ENCODE results near the gene SCNN1G.
"Not testable (repeated sequence)": the region's sequence is repeated elsewhere in the genome, so short reads cannot be mapped to it uniquely, and the experiment has no call there.

Gene SCNN1G

DNA sequence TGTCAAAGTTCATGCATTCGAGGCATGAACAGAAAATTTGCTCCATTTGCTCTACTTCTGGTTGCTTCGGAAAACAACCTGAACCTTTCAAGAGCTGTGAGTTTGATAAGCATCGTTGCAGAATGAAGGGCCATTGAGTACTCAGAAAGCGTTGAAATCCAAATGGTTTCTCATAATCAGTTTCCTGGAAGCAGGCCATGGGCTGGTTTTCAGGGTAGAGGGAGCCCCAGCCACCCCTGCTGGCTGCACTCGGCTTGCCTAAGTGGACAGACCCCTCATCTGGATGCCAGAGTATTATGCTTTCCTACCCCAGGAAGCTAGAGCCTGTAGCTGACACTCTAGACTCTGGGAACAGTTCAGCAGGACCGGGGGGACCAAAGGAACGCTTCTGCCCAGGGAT, 24.4 kb downstream of the SCNN1G start:
- no peak for DNase-seq

DNA sequence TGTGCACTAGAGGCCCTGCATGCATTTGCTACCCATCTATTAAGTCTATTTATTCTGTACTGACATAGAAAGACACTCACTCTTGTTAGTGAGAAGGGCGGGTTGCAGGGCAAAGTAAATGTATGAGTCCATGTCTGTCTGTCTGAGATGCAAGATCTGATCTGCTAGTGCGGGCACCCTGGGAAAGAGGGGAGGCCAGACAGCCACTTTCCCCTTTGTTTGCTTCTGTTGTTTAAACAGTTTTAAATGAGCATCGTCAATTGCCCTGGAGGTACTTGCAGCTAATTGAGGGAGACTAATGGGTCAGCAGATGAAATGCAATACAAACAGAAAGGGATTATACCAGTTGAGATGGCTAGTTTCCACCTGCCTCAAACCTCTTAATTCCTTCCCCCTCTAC, 24.9 kb downstream of the SCNN1G start:
- no peak for DNase-seq

DNA sequence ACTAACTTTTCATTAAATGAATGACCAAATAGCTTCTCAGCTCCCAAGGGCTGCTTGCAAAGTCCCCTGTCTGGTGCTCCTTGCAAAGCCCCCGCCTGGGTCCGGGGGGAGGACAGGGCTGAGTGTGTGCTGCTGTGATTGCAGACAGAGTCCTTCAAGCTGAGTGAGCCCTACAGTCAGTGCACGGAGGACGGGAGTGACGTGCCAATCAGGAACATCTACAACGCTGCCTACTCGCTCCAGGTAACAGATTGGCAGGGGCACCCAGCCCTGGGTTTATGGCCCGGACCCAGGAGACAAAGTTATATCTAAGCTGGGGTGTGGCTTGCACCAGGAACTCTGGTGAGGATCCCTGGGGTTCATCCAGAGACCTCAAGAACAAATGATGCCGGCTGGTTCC, 27.1 kb downstream of the SCNN1G start:
- DNase-seq: no peak

DNA sequence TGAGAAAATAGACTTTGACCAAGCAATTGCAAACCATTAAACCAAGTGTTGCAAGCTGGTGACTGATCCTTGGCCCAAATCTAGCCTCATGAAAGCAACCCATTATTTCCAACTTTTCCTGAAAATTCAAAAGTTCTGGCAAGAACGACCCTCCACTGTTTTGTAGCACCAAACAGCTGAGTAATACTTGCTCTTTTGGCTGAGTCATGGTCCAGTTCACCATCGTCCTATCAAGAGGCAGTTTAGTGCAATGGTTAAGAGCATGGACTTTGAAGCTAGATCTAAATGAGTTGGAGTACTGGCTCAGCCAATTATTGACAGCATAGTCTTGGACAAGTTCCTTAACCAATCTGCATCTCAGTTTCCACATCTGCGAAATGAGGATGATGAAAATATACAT, 31.3 kb downstream of the SCNN1G start:
- no peak for DNase-seq

DNA sequence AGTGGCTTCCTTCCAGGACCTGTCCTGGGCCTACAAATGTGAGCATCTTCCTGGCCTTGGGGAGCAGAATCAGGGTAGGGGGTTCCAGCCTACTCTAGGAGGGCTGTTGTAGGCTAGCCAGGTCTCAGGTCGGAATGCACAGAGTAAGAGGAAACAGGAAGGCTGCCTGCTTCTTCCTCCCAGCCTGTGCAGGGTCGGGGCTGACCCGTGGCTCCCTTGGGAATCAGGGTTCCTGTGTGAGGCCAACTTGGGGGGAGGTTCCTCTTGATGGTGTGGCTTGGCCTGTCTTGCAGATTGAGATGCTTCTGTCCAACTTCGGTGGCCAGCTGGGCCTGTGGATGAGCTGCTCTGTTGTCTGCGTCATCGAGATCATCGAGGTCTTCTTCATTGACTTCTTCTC, 32.3 kb downstream of the SCNN1G start:
- DNase-seq: no peak

DNA sequence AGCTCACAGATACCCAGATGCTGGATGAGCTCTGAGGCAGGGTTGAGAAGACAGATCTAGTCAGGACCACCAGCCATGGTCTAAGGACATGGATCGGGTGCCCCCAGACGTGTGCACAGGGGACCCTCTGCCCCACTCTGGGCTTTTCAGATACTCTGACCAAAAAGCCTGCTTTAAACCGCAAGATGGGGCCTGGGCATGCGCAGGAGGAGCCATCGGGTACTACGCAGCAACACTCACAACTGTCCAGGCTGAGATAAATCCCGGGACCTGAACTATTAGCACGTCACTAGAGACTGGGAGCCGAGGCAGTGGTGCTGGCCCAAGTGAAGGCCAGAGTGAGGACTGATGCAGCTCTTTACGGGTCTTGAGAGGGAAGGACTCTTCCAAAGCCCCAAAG, 32.9 kb downstream of the SCNN1G start:
- DNase-seq: no peak

DNA sequence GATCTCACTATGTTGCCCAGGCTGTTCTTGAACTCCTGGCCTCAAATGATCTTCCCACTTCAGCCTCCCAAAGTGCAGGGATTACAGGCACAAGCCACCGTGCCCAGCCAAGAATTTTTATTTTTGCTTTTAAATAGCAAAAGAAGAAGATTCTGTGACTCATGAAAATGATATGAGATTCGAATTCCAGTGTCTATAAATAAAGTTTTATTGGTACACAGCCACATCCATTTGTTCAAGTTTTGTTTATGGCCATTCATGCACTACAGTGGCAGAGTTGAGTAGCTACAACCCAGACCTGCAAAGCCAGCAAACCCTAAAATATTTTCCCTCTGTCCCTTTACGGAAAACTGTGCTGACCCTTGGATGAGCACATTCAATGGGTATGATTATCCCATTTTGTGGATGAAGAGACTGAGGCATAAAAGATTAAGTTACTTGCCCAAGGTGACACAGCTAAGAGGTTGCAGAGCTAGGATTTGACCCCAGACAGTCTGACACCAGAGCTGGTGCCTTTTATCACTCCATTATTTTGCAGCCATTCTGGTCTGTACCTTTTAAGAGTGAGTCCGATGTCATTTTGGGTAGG, 34.2 kb downstream of the SCNN1G start:
- no peak for DNase-seq

DNA sequence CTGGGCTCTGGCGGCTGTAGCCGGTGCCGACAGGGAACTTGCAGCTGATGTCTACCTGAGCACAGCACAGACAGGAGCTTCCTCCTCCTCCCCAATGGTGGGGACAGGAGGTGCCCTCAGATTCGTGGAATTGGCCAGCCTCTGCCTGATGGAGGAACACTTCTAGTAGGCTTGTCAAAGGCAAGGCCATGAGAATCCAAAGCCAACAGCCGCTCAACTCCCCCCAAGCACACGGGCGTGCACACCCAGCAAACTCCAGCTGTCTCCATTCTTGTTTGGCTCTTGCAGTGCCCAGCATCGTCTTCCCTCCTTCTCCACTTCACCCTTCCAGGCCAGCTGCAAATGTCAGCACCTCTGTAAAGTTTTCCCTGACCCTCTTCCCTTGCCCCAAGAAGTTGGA, 35.1 kb downstream of the SCNN1G start:
- DNase-seq: no peak

DNA sequence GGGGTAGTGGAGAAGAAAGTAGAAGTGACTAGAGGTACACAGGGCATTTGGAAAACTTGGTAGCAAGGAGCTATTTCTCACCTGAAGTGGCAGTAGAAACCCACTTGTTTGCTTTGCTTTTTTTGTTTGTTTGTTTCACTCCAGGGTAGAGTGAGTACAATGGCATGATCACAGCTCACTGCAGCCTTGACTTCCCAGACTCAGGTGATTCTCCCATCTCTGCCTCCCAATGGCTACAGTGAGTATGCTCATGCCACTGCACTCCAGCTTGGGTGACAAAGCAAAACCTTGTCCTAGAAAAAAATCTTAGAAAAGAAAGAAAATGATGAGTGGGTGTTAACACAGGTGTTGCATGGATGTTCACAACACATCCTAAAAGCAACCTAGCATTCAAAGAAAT, 40.4 kb downstream of the SCNN1G start:
- no peak for DNase-seq

DNA sequence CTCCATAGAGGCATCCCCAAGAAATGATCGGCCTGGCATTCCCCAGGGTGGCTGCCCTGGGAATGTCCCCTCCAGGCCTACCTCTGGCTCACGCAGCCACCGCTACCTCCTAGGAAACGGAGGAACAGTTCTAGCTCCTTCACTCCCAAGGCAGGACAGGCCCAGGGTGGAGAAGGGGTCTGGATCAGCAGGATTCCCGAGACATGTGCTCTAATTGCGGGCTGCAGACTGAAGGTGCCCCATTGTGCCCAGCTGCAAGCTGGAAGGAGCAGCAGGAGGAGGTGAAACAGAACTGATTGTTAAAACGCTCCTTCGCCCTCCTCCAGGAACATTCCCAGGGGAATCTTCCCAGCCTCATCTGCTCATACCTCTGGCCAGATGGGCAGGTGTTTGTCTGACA, 40.8 kb downstream of the SCNN1G start:
- DNase-seq: no peak

DNA sequence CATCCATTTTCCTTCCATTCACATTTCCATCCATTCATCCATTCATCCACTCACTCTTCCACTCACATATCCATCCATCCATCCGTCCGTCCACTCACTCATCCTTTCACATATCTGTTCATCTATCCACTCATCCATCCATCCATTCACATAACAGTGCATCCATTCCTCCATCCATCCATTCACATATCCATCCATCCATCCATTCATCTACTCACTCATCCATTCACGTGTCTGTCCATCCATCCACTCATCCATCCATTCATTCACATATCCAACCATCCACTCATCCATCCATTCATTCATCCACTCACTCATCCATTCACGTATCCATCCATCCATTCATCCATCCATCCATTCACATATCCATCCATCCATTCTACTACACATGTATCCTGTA, 42.6 kb downstream of the SCNN1G start:
- DNase-seq: no peak

DNA sequence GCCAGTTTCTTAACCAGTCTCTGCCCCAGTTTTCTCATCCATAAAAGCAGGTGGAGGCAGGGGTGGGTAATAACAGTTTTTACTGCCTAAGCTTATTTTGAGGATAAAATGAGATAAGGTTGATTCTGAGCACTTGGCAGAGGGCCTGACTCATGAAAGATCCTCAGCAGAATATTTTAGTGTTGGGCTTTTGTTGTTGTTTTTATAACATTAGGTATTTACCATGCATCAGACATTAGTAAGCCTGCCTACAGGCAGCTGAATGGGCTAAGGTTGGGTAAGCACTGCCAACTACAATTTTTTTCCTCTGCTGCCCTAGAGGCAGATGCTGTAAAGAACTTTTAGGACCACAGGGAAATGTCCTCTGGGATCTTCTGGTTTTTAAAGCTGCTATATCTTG, 43.1 kb downstream of the SCNN1G start:
- DNase-seq: no peak

DNA sequence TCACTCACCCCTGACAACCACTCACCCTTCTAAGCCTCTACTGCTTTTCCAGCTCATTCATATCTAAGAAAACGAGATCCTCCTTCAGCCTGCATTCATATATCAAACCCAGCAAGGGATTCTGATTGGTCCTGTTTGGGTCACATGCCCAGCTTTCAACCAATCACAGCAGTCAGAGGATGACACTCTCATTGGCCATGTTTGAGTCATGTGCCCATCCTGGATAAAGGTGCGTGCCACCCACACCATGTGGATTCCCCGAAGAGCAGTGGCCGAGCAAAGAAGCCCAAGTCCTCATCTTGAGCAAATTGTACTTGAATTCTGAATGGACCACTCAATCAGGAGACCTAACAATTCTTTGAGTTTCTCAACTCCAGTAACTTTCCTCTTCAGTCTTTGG, 45.0 kb downstream of the SCNN1G start:
- no peak for DNase-seq

DNA sequence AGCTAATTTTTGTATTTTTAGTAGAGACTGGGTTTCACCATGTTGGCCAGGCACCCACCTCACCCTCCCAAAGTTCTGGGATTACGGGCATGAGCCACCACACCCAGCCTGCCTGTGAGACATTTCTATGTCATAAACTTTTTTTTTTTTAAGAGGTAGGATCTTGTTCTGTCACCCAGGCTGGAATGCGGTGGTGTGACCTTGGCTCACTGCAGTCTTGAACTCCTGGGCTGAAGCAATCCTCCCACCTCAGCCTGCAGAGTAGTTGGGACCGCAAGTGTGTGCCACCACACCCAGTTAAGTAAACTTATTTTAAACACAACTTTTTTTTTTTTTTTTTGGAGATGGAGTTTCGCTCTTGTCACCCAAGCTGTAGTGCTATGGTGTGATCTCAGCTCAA, 47.2 kb downstream of the SCNN1G start:
- no peak for DNase-seq

DNA sequence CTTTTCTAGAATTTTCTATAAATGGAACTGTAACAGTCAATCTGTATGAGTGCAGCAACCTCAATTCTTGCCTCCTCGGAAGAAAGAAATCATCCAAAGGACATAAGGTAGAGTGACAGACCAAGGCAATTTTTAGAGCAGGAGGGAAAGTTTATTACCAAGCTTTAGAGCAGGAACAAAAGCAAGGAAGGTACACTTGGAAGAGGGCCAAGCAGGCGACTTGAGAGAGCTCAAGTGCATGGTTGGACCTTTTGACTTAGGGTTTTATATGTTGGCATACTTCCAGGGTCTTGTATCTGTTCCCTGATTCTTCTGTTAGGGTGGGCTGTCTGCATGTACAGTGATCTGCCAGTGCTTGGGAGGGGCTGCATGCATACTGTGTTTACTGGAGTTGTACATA, 50.3 kb downstream of the SCNN1G start:
- no peak for DNase-seq

DNA sequence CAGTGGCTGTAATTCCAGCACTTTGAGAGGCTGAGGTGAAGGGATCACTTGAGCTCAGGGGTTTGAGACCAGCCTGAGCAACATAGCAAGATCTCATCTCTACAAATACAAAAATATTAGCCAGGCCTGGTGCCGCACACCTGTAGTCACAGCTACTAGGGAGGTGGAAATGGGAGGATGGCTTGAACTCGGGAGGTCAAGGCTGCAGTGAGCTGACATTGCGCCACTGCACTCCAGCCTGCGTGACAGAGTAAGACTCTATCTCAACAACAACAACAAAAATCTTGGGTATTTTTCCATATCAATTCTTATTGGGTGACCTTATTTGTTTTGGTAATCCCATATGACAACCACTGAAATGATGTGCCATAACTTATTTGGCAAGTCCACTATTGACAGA, 52.6 kb downstream of the SCNN1G start:
- DNase-seq: no peak

DNA sequence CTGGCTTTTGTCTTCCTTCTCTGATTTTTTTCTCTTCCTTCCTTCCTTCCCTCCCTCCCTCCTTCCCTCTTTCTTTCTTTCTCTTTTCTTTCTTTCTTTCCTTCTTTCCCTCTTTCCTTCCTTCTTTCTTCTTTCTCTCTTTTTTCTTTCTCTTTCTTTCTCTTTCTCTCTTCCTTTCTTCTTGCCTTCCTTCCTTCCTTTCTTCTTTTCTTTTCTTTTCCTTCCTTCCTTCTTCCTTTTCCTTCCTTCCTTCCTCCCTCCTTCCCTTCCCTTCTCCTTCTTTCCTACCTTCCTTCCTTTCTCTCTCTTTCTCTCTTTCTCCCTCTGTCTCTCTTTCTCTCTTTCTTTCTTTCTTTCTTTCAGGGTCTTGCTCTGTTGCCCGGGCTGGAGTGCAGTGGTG, 54.4 kb downstream of the SCNN1G start:
- DNase-seq: no peak

DNA sequence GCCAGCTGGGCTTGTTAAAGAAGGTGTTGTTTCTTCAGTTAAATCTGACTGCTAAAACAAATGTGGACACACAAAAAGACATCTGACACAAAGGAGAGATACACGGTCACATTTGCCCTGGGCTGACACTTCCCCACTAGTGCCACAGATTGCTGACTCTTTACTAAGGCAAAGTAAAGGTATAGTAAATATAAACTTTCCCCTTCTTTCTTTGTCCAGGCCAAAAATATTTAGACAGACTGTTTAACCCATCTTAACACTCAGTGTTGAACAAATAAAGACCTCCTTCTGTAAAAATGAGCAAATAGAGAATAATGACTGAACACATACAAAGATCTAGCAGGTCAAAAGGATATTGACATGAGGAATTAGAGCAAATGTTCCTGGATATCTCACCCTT, 58.4 kb downstream of the SCNN1G start:
- no peak for DNase-seq

DNA sequence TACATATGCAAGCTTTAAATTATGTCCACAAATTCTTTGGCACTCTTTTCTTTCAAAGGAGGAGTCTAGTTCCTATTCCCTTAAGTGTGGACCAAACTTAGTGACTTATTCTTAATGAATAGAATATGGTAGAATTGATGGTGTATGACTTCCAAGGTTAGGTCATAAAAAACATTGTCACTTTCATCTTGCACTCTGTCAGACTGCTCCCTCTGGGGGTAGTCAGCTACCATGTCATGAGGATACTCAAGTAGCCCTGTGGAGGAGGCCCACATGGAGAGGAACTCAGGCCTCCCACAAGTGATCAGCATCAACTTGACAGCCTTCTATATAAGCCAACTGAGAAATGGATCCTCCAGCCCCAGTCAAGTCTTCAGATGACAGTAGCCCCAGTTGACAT, 61.6 kb downstream of the SCNN1G start:
- DNase-seq: no peak

DNA sequence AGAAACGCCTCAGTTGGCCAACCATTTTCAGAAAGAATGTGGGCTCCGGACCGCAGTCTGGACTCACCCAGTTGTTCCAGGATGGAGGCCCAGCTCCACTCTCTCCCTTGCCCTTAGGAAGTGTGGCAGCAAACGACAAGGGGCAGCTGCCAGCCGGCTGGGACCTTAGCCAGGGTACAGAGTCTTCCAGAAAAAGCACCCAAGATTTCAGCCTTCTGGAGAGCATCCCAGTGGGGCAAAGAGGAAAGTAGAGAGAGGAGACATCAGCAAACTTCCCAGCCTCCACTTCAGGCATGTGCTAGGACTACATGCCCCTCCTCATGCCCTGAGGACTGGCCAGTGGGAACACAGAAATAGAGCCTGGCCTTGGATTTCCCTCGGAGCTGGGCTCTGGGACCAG, 62.7 kb downstream of the SCNN1G start:
- DNase-seq: no peak

DNA sequence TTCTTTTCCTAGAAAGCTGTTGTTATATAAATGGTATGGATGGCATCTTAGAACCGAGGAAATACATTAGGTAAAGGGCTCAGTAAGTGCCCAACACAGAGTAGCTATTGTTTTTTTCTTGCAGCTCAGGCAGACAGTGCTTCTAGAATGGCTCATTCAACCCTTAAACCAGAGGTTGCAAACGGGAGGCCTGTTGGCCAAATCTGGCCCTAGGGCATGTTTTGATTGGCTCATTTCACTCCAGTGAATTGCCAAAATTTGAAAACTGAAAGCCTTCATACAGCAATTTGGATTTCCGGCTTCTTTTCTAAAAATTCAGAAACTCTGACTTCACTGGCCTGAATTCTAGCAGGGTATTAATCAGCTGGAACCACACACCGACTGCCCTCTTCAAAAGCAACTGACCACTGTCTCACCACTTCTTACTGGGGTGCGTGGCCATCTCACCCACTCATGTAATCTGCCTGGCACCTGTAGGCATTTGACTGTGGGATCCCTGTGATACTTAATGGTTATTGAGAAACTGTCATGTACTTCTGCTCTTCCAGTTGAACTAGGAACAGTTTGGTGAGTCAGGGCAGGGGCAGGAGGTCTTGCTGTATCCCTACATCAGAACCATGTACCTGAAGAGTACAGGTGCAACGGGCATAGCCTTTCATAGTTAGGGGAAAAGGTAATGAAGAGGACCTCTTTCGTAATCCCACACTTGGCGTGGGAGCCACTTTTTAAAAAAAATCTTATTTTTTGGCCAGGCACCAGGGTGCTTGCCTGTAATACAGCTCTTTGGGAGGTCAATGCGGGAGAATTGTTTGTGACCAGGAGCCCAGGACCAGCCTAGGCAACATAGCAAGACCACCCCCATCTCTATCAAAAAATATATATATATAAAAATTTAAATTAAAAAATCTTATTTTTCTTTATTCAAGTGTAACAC, 66.0 kb downstream of the SCNN1G start:
- no peak for DNase-seq

DNA sequence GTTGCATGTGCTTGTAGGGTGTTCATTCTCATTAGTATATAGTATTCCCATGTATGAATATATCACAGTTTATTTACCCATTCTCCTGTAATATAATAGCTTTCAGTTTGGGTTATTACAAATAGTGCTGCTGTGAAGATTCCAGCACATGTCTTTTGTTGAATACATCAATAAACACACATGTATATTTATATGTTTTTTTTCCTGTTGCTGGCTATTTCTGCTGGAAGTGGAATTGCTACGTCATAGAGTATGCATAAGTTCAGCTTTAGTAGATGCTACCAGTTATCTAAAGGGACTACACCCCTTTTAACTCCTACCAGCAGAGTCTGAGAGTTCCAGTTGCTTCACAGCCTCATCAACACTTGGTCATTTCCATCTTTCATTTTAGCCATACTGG, 67.3 kb downstream of the SCNN1G start:
- DNase-seq: no peak

DNA sequence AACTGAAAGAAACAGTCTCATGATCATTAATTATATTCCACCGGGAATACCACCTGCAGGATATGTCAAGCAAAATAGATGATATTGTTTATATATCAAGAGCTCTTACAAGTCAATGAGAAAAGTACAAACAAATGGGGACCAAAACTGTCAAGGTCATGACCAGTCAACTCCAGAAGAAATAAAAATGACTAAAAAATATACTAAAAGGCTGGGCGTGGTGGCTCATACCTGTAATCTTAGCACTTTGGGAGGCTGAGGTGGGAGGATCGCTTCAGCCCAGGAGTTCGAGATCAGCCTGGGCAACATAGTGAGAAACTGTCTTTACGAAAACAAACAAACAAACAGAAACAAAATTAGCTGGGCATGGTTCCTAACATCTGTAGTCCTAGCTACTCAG, 69.8 kb downstream of the SCNN1G start:
- no peak for DNase-seq

DNA sequence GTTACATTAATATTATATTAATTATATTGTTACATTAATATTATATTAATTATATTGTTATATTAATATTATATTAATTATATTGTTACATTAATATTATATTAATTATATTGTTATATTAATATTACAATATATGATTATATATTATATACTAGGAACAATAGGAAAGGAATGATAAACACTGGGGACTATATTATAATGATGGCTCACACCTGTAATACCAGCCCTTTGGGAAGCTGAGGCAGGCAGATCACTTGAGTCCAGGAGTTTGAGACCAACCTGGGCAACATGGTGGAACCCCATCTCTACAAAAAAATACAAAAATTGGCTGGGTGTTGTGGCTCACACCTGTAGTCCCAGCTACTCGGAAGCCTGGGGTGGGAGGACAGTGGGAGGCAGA, 71.1 kb downstream of the SCNN1G start:
- not testable (repeated sequence) for DNase-seq

DNA sequence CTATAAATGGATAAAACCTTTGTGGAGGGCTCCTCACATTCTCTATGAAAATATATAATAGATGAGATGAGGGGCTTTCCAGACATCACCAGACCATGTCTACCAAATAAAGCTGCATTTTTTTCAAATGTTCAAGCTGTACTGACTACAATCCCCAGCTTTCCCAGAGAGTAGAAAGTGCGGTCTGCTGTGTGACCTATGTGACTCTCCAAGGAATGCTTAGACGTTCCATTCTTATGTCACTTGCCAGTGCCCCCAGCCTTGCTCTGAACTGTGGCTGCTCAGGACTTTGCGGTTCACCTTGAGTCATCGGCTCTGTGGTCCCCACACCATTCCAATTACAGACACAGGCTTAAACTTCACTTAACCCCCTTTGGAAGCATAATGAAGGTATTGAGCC, 71.8 kb downstream of the SCNN1G start:
- no peak for DNase-seq

Data from stimulated activated CD4-positive, alpha-beta T cell treated with anti-CD3 and anti-CD28 coated beads, Interleukin-12 subunit alpha, Interleukin-12 subunit beta, amount 100 ng/mL, for 4 hours (primary cell).